Measurements from ENCODE around the gene TXNDC9. TPM values are rescaled to one million over a fixed set of nuclear protein-coding genes. Genes with fewer than 3 reads are reported as not detected.
"Not testable (repeated sequence)": the region's sequence is repeated elsewhere in the genome, so short reads cannot be mapped to it uniquely, and the experiment has no call there.

TXNDC9 gene
- total and polyA plus RNA-seq, 2 experiments from 2014 or later: 34.3 to 48.4 TPM

GRCh38 chr2:99350194-99350593, 14.1 kb upstream of the TXNDC9 start:
- TF ChIP-seq EZH2phosphoT487 (IDR thresholded peaks at IDR 0.05; ENCODE audit: low read depth, severe bottlenecking, unreplicated experiment): no peak
- no peak for TF ChIP-seq CTCF (IDR thresholded peaks at IDR 0.05; ENCODE audit: poor library complexity)
- TF ChIP-seq EZH2 (IDR thresholded peaks at IDR 0.05; ENCODE audit: borderline replicate concordance): no peak
- Histone ChIP-seq H3K4me3 (no peak overlapping the region), H4K20me1 (ENCODE audit: insufficient read depth, poor library complexity, severe bottlenecking) (peaks cover 38% of the 10 kb centered on the region), H3K27me3 (no peaks in the 10 kb centered on the region), H3K4me2 (no peak overlapping the region), H3K79me2 (peaks cover 100% of the 10 kb centered on the region), H3K4me1 (ENCODE audit: insufficient read depth) (no peaks in the 10 kb centered on the region), H3K36me3 (replicated peaks; ENCODE audit: insufficient read depth, low read depth) (no peaks in the 10 kb centered on the region), H3K9me3 (ENCODE audit: low read depth) (no peaks in the 10 kb centered on the region), H2AFZ (no peak overlapping the region), H3K27ac (no peak overlapping the region), H3K9me2 (replicated peaks; ENCODE audit: insufficient read depth) (no peaks in the 10 kb centered on the region)
- no peak for DNase-seq (ENCODE audit: low spot score)

GRCh38 chr2:99348173-99348572, 12.0 kb upstream of the TXNDC9 start:
- no peak overlapping the region for H3K4me3 ChIP-seq
- H3K4me2 ChIP-seq: no peak overlapping the region
- no peaks in the 10 kb centered on the region for H3K9me2 ChIP-seq (replicated peaks; ENCODE audit: insufficient read depth)
- H3K79me2 ChIP-seq: peaks cover 100% of the 10 kb centered on the region
- H3K36me3 ChIP-seq (replicated peaks; ENCODE audit: insufficient read depth, low read depth): no peaks in the 10 kb centered on the region
- DNase-seq (ENCODE audit: low spot score): no peak
- H4K20me1 ChIP-seq (ENCODE audit: insufficient read depth, poor library complexity, severe bottlenecking): peaks cover 41% of the 10 kb centered on the region
- WGBS (ENCODE audit: low lambda C conversion rate, missing lambda C conversion rate): 93% methylated on average over 3 of the region's 3 CpGs
- TF ChIP-seq EZH2 (IDR thresholded peaks at IDR 0.05; ENCODE audit: borderline replicate concordance) (no peak), CTCF (IDR thresholded peaks at IDR 0.05; ENCODE audit: poor library complexity) (no peak), EZH2phosphoT487 (IDR thresholded peaks at IDR 0.05; ENCODE audit: low read depth, severe bottlenecking, unreplicated experiment) (no peak)
- H3K27me3 ChIP-seq: no peaks in the 10 kb centered on the region
- H2AFZ ChIP-seq: no peak overlapping the region
- no peaks in the 10 kb centered on the region for H3K4me1 ChIP-seq (ENCODE audit: insufficient read depth)
- no peaks in the 10 kb centered on the region for H3K9me3 ChIP-seq (ENCODE audit: low read depth)
- no peak overlapping the region for H3K27ac ChIP-seq

- Histone ChIP-seq H2AFZ (no peak overlapping the region), H3K36me3 (replicated peaks; ENCODE audit: insufficient read depth, low read depth) (no peaks in the 10 kb centered on the region), H4K20me1 (ENCODE audit: insufficient read depth, poor library complexity, severe bottlenecking) (peaks cover 42% of the 10 kb centered on the region), H3K9me2 (replicated peaks; ENCODE audit: insufficient read depth) (no peaks in the 10 kb centered on the region), H3K4me2 (no peak overlapping the region), H3K4me1 (ENCODE audit: insufficient read depth) (no peaks in the 10 kb centered on the region), H3K27ac (no peak overlapping the region), H3K9me3 (ENCODE audit: low read depth) (no peaks in the 10 kb centered on the region), H3K27me3 (no peaks in the 10 kb centered on the region), H3K4me3 (no peak overlapping the region), H3K79me2 (peaks cover 100% of the 10 kb centered on the region)
- TF ChIP-seq EZH2phosphoT487 (IDR thresholded peaks at IDR 0.05; ENCODE audit: low read depth, severe bottlenecking, unreplicated experiment): no peak
- no peak for TF ChIP-seq EZH2 (IDR thresholded peaks at IDR 0.05; ENCODE audit: borderline replicate concordance)
- TF ChIP-seq CTCF (IDR thresholded peaks at IDR 0.05; ENCODE audit: poor library complexity): no peak
- no peak for DNase-seq (ENCODE audit: low spot score)
These were observed 10.1 kb upstream of the TXNDC9 start for GRCh38 chr2:99346218-99346617.

- not testable (repeated sequence) for H3K4me3 ChIP-seq; H3K36me3 ChIP-seq (replicated peaks; ENCODE audit: insufficient read depth, low read depth); H2AFZ ChIP-seq; H3K4me1 ChIP-seq (ENCODE audit: insufficient read depth); H3K27me3 ChIP-seq; DNase-seq (ENCODE audit: low spot score); H3K9me3 ChIP-seq (ENCODE audit: low read depth); H3K9me2 ChIP-seq (replicated peaks; ENCODE audit: insufficient read depth); H3K27ac ChIP-seq; H3K4me2 ChIP-seq
- 97% methylated on average over 7 of the region's 7 CpGs for WGBS (ENCODE audit: low lambda C conversion rate, missing lambda C conversion rate)
- Histone ChIP-seq H4K20me1 (ENCODE audit: insufficient read depth, poor library complexity, severe bottlenecking) (peaks cover 46% of the 10 kb centered on the region), H3K79me2 (peaks cover 100% of the 10 kb centered on the region)
These were observed 9.3 kb upstream of the TXNDC9 start for GRCh38 chr2:99345446-99345845.

Data from hepatocyte (in vitro differentiated cells).